K562 (cell line): ENCODE measurements around the gene TLCD1. TPM values are rescaled to one million over a fixed set of nuclear protein-coding genes. Genes with fewer than 3 reads are reported as not detected.

Experiments
- CSDE1 ChIP-seq, 2 experiments: fragments of 450-650 bp; IDR thresholded peaks; 2 replicates each; pipeline ENCODE4 v1.6.1; 2016; ENCODE audit warnings: mild to moderate bottlenecking in 1 of 2
- DMBX1 ChIP-seq: fragments of 250-450 bp; sonication (Bioruptor Pico); IDR thresholded peaks from 2 replicates; pipeline ENCODE4 v1.8.0; 2022; ENCODE audit warnings: inconsistent platforms, mild to moderate bottlenecking, moderate library complexity, borderline replicate concordance
- EZH2 ChIP-seq: IDR thresholded peaks from 2 replicates; pipeline ENCODE4 v1.6.1; 2012; ENCODE audit warnings: low read depth, mild to moderate bottlenecking, inconsistent platforms, low read length, borderline replicate concordance
- FIP1L1 ChIP-seq: fragments of 200-400 bp; formaldehyde crosslinking; IDR thresholded peaks from 2 replicates; pipeline ENCODE4 v1.6.1; 2018; ENCODE audit warnings: mild to moderate bottlenecking, low read depth, low read length; ENCODE audit not compliant: poor library complexity, severe bottlenecking
- FOS ChIP-seq: IDR thresholded peaks from 3 replicates; pipeline ENCODE4 v1.6.1; 2011; ENCODE audit not compliant: insufficient read length; ENCODE audit errors: extremely low read depth
- KLF16 ChIP-seq: IDR thresholded peaks from 2 replicates; pipeline ENCODE4 v1.6.1; 2016; ENCODE audit warnings: antibody characterized with exemption
- MAFG ChIP-seq: fragments of 450-650 bp; conservative IDR thresholded peaks from 2 replicates; pipeline ENCODE4 v1.6.1; 2016; ENCODE audit warnings: missing genetic modification characterization, missing compliant biosample characterization
- NFRKB ChIP-seq: fragments of 450-650 bp; IDR thresholded peaks from 2 replicates; pipeline ENCODE4 v1.6.1; 2016; ENCODE audit warnings: low read depth
- NONO ChIP-seq, 2 experiments: fragments of 200-400 bp in 1 of 2; fragments of 450-650 bp in 1 of 2; formaldehyde crosslinking in 1 of 2; IDR thresholded peaks; 2 replicates each; pipeline ENCODE4 v1.6.1; 2017; ENCODE audit warnings: low read depth in 2 of 2, mild to moderate bottlenecking in 2 of 2, moderate library complexity in 2 of 2, low read length in 1 of 2
- NR2F6 ChIP-seq: fragments of 450-650 bp; formaldehyde crosslinking; IDR thresholded peaks from 2 replicates; pipeline ENCODE4 v1.4.0; 2020; ENCODE audit warnings: mild to moderate bottlenecking
- RFX1 ChIP-seq: fragments of 450-650 bp; IDR thresholded peaks from 2 replicates; pipeline ENCODE4 v1.6.1; 2016; ENCODE audit warnings: mild to moderate bottlenecking, moderate library complexity
- SLC30A9 ChIP-seq: fragments of 250-450 bp; sonication (Bioruptor Pico); IDR thresholded peaks from 2 replicates; pipeline ENCODE4 v1.8.0; 2022; ENCODE audit warnings: mild to moderate bottlenecking, moderate library complexity
- TEAD1 ChIP-seq, 2 experiments: fragments of 450-650 bp in 1 of 2; sonication (generic) in 1 of 2; formaldehyde crosslinking; IDR thresholded peaks; 2 replicates each; pipeline versions ENCODE4 v1.4.0 to v1.8.0; 2020 to 2022; ENCODE audit warnings: mild to moderate bottlenecking in 2 of 2, missing genetic modification reagents in 1 of 2
- ZNF124 ChIP-seq: sonication (generic); formaldehyde crosslinking; IDR thresholded peaks from 2 replicates; pipeline ENCODE4 v1.8.1; 2022; ENCODE audit warnings: missing genetic modification reagents
- ZNF23 ChIP-seq: fragments of 250-450 bp; sonication (Bioruptor Pico); IDR thresholded peaks from 2 replicates; pipeline ENCODE4 v1.4.0; 2020; ENCODE audit warnings: mild to moderate bottlenecking
- ZNF444 ChIP-seq: fragments of 250-450 bp; sonication (Bioruptor Pico); IDR thresholded peaks from 2 replicates; pipeline ENCODE4 v1.4.0; 2020; ENCODE audit warnings: mild to moderate bottlenecking, moderate library complexity
- ZNF766 ChIP-seq: fragments of 200-800 bp; sonication (Bioruptor generic); conservative IDR thresholded peaks from 2 replicates; pipeline ENCODE4 v1.6.1; 2016; ENCODE audit warnings: missing genetic modification characterization, missing compliant biosample characterization
- polyA plus RNA-seq, 8 experiments: library from polyadenylated mRNA; depleted of rRNA in 4 of 8; stranded (reverse) in 5 of 8; unstranded in 3 of 8; fragments of >200 nt; fragmentation: Nextera tagmentation in 2 of 8; fragmentation: Illumina TruSeq in 1 of 8; extraction: Ambion mirVana in 2 of 8; extraction: Trizol in 1 of 8; gene quantifications; 2 replicates each; pipeline versions ENCODE4 v1.2.1 to v1.2.3, GENCODE V29; 2011 to 2014; ENCODE audit warnings: inconsistent platforms in 1 of 8, missing spikeins in 1 of 8
- total RNA-seq, 7 experiments: library from RNA; depleted of rRNA in 6 of 7; stranded (reverse); fragments of >200 nt in 6 of 7; fragmentation: Illumina TruSeq in 2 of 7; extraction: Trizol in 2 of 7; gene quantifications; 2 replicates each; pipeline versions ENCODE4 v1.2.1 to v1.2.3, GENCODE V29; 2011 to 2021; ENCODE audit warnings: low replicate concordance in 1 of 7
- TF ChIP-seq, protein P1 (sequence below), 2 experiments: fragments of 450-650 bp; IDR thresholded peaks; 2 replicates each; pipeline ENCODE4 v1.6.1; 2016; ENCODE audit warnings: mild to moderate bottlenecking in 2 of 2, borderline replicate concordance in 1 of 2, low read depth in 1 of 2, moderate library complexity in 1 of 2
- TF ChIP-seq, protein P2 (sequence below): fragments of 450-650 bp; IDR thresholded peaks from 2 replicates; pipeline ENCODE4 v1.6.1; 2017; ENCODE audit warnings: mild to moderate bottlenecking, moderate library complexity

Gene TLCD1
- total and polyA plus RNA-seq, 9 of the 15 experiments (the other 6 are each of a cell fraction or from before 2014, with no cell fraction given): 6.8 to 37.7 (median 21.7) TPM

DNA sequence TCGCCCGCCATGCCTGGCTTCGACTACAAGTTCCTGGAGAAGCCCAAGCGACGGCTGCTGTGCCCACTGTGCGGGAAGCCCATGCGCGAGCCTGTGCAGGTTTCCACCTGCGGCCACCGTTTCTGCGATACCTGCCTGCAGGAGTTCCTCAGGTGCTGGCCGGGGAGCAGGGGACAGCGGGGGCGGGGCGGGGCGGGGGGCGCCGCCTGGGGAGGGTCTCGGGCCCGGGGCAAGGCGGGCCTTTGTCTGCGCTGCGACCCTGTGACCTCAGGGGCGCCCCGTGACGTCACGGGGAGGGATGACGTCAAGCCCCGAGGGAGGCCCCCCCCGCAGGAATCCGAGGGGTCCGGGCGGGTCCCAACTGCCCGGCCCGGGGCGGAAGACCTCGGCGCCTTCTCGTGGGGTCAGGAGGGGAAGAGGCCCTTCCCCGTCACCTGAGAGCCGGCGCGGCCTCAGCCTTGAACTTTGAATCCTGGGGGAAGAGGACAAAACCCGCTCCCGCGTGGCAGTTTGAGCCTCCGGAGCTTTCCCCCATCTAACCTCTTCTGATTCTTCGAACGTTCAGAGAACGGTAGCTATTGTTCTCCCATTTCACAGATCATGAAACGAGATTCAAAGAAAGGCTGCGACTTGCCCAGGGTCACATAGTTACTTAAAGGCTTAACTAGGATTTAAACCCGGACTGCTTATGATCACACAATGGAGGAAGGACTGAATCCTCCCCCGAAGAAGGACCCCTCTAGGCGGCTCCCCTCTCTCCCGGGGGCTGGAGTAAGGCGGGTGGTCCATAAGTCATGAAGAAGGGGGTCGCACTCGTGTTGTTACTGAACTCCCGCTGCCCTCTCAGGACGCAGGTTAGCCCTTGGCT, 18.3 kb upstream of the TLCD1 start (continued):
- peak; percentile 75 for TF ChIP-seq FIP1L1
- no peak for TF ChIP-seq ZNF444 (CRISPR knock-in tag)
- TF ChIP-seq ZNF124 (CRISPR knock-in tag): no peak
- peak in 1 of 2 experiments; percentile 21; a peak in 1 of 4 replicates for TF ChIP-seq NONO (IDR thresholded peaks at IDR 0.05; ENCODE audit: low read depth in 2 of 2, low read length in 1 of 2)
- no peak for TF ChIP-seq NFRKB
- TF ChIP-seq ZNF23 (CRISPR knock-in tag): no peak
- no peak for TF ChIP-seq RFX1
- TF ChIP-seq KLF16: no peak
- TF ChIP-seq, protein P1, sequence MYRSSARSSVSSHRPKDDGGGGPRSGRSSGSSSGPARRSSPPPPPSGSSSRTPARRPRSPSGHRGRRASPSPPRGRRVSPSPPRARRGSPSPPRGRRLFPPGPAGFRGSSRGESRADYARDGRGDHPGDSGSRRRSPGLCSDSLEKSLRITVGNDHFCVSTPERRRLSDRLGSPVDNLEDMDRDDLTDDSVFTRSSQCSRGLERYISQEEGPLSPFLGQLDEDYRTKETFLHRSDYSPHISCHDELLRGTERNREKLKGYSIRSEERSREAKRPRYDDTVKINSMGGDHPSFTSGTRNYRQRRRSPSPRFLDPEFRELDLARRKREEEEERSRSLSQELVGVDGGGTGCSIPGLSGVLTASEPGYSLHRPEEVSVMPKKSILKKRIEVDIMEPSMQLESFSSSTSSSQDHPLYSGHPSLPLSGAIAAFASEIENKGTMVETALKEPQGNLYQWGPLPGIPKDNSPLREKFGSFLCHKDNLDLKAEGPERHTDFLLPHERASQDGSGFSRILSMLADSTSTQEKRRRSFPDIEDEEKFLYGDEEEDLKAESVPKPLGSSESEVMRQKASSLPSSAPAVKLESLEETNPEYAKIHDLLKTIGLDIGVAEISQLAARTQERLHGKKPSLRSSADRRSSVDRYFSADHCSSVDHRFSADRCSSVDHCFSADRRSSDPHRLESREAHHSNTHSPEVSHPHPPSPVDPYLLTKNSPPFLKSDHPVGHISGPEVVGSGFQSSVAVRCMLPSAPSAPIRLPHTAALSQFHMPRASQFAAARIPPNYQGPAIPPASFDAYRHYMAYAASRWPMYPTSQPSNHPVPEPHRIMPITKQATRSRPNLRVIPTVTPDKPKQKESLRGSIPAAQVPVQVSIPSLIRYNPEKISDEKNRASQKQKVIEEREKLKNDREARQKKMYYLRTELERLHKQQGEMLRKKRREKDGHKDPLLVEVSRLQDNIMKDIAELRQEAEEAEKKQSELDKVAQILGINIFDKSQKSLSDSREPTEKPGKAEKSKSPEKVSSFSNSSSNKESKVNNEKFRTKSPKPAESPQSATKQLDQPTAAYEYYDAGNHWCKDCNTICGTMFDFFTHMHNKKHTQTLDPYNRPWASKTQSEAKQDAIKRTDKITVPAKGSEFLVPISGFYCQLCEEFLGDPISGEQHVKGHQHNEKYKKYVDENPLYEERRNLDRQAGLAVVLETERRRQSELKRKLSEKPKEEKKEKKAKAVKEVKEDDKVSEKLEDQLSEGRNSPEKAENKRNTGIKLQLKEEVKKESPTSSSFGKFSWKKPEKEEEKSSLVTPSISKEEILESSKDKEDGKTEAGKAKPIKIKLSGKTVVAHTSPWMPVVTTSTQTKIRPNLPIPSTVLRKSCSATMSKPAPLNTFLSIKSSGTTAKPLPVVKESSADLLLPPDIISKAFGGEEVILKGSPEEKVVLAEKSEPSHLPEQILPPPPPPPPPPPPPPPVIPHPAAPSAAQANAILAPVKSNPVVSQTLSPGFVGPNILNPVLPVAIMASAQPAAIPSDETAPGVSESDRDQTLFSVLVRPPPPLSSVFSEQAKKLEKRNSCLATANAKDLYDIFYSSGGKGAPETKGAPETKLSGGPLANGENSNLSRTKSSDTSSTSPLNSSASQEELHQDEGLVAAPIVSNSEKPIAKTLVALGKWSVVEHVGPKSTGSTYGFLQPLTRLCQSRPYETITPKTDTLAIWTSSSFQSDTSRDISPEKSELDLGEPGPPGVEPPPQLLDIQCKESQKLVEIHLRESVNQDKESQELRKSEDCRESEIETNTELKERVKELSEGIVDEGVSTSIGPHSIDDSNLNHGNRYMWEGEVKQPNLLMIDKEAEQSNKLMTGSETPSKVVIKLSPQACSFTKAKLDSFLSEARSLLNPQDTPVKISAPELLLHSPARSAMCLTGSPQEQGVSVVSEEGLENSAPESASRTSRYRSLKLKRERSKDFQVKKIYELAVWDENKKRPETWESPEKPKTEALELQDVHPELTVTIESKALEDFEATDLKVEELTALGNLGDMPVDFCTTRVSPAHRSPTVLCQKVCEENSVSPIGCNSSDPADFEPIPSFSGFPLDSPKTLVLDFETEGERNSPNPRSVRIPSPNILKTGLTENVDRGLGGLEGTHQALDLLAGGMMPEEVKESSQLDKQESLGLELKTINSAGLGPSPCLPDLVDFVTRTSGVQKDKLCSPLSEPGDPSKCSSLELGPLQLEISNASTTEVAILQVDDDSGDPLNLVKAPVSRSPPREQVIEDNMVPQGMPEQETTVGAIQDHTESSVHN (IDR thresholded peaks at IDR 0.05; ENCODE audit: borderline replicate concordance in 1 of 2, low read depth in 1 of 2): no peak
- no peak for TF ChIP-seq CSDE1 (IDR thresholded peaks at IDR 0.05)
- TF ChIP-seq NR2F6 (CRISPR knock-in tag): no peak
- no peak for TF ChIP-seq SLC30A9
- no peak for TF ChIP-seq ZNF766 (CRISPR knock-in tag)
- no peak for TF ChIP-seq FOS
- no peak for TF ChIP-seq MAFG (tag)
- no peak; the same call in 1 of the 2 replicates for TF ChIP-seq DMBX1
- no peak for TF ChIP-seq EZH2
- TF ChIP-seq, protein P2, sequence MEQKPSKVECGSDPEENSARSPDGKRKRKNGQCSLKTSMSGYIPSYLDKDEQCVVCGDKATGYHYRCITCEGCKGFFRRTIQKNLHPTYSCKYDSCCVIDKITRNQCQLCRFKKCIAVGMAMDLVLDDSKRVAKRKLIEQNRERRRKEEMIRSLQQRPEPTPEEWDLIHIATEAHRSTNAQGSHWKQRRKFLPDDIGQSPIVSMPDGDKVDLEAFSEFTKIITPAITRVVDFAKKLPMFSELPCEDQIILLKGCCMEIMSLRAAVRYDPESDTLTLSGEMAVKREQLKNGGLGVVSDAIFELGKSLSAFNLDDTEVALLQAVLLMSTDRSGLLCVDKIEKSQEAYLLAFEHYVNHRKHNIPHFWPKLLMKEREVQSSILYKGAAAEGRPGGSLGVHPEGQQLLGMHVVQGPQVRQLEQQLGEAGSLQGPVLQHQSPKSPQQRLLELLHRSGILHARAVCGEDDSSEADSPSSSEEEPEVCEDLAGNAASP: no peak
- TF ChIP-seq TEAD1 (CRISPR knock-in tag; IDR thresholded peaks at IDR 0.05): peak; percentile 99 to 100
